ENCODE results near the gene SNRK. TPM values are rescaled to one million over a fixed set of nuclear protein-coding genes. Genes with fewer than 3 reads are reported as not detected.

Gene SNRK
- total and polyA plus RNA-seq, 10 donors: 12.0 to 121 (median 99.2) TPM

- intact Hi-C loops (cut with DNase I; ENCODE audit: low total_unique reads): loop anchor here (10.0 kb wide), 1 partner anchor 106 kb away; no protein-coding TSS in a partner anchor
- TF ChIP-seq POLR2A (IDR thresholded peaks at IDR 0.05) (no peak), POLR2AphosphoS5 (IDR thresholded peaks at IDR 0.05) (no peak)
- TF ChIP-seq, protein P1, sequence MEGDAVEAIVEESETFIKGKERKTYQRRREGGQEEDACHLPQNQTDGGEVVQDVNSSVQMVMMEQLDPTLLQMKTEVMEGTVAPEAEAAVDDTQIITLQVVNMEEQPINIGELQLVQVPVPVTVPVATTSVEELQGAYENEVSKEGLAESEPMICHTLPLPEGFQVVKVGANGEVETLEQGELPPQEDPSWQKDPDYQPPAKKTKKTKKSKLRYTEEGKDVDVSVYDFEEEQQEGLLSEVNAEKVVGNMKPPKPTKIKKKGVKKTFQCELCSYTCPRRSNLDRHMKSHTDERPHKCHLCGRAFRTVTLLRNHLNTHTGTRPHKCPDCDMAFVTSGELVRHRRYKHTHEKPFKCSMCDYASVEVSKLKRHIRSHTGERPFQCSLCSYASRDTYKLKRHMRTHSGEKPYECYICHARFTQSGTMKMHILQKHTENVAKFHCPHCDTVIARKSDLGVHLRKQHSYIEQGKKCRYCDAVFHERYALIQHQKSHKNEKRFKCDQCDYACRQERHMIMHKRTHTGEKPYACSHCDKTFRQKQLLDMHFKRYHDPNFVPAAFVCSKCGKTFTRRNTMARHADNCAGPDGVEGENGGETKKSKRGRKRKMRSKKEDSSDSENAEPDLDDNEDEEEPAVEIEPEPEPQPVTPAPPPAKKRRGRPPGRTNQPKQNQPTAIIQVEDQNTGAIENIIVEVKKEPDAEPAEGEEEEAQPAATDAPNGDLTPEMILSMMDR (IDR thresholded peaks at IDR 0.05 in 8 of 11, conservative IDR thresholded peaks at IDR 0.05 in 3 of 11): no peak
Measured at GRCh38 chr3:43399034-43399433, 112.7 kb downstream of the SNRK start.

DNA sequence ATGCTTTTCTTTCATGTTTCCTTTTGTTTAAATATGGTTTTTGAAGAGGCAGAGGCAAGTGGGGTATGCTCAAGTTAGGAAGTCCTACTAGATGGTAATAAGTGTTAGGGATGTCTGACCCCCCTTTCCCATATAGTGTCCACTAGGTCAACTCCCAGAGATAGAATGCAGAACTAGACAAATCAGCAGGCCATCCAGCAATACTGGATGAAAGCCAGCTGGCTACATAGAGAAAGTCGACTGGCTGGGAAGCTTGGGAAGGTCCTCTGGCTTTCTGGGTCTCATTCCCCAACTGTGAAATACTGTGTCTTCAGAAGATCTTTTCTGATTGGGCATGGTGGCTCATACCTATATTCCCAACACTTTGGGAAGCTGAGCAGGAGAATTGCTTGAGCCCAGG lies 113.8 kb downstream of the SNRK start:
- Histone ChIP-seq H3K27me3 (replicated peaks in 1 of 7) (no peaks in the 10 kb centered on the region), H3K9me3 (no peaks in the 10 kb centered on the region), H3K27ac (no peak overlapping the region), H3K4me1 (peaks cover 0 to 5% (median under 1%) of the 10 kb centered on the region in 6 donors), H3K4me3 (no peak overlapping the region), H3K36me3 (no peaks in the 10 kb centered on the region)
- WGBS, 5 donors: 56 to 75% (median 67%) methylated on average over 1 of the region's 1 CpG
- intact Hi-C loops (cut with DNase I; ENCODE audit: low total_unique reads): no loop called here
- DNase-seq: no peak
- no peak for TF ChIP-seq POLR2AphosphoS5 (IDR thresholded peaks at IDR 0.05)
- TF ChIP-seq, protein P1 (IDR thresholded peaks at IDR 0.05 in 8 of 11, conservative IDR thresholded peaks at IDR 0.05 in 3 of 11): no peak
- TF ChIP-seq POLR2A (IDR thresholded peaks at IDR 0.05): no peak

More at GRCh38 chr3:43399034-43399433, 112.7 kb downstream of the SNRK start:
- Histone ChIP-seq H3K36me3 (no peaks in the 10 kb centered on the region), H3K4me3 (no peak overlapping the region), H3K27me3 (replicated peaks in 1 of 7) (no peaks in the 10 kb centered on the region), H3K4me1 (peaks cover 0 to 13% (median 7%) of the 10 kb centered on the region in 6 donors), H3K27ac (no peak overlapping the region), H3K9me3 (no peaks in the 10 kb centered on the region)
- WGBS, 5 donors: 78 to 85% (median 81%) methylated on average over 6 of the region's 6 CpGs
- DNase-seq: no peak

Other genes starting within 250 kb of the SNRK start
- 10 to 100 TPM in 3 of 7 donors, 1 to 10 TPM in 4; 4.5 to 13.6 (median 8.0) TPM for gene POMGNT2, start 180.5 kb upstream of the SNRK start, total RNA-seq
- 1 to 10 TPM; 2.3 to 3.6 (median 2.9) TPM for gene POMGNT2, start 180.5 kb upstream of the SNRK start, polyA plus RNA-seq